ENCODE data around the gene ACTN1.
A peak's percentile ranks its signal among the peaks of the same experiment; 100 is the strongest.

Gene ACTN1

DNA sequence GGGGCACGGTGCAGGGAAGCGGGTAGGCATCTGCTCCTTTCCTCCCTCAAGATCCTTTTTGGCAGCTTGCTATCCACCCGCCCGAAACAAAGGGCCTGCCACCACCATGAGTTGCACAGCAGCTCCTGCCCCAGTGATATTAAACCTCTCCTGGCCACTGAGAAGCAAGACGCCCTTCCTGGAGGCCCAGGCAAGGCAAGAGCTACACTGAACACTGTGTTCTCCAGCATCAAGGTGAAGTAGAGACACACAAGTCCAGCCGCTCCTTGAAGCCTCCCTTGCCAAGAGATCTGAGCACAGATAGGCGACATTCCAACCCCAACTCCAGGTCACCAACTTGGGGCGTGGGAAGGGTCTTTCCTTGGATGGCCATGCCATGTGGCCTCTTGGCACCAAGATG lies 70.9 kb downstream of the ACTN1 start:
- DNase-seq (ENCODE audit: low spot score) (no peak), ATAC-seq (ENCODE audit: low read depth) (no peak)
- peaks cover 100% of the 10 kb centered on the region for H3K36me3 ChIP-seq (ENCODE audit: low read depth)
- H3K27me3 ChIP-seq (ENCODE audit: insufficient read depth, poor library complexity, severe bottlenecking) = no peaks in the 10 kb centered on the region
- H3K27ac ChIP-seq (ENCODE audit: poor library complexity, severe bottlenecking) = no peak overlapping the region
- no peak overlapping the region for H3K4me3 ChIP-seq (ENCODE audit: severe bottlenecking)
- H3K4me1 ChIP-seq (ENCODE audit: insufficient read depth, poor library complexity, severe bottlenecking) = no peaks in the 10 kb centered on the region
- no peak for TF ChIP-seq CTCF (IDR thresholded peaks at IDR 0.05; ENCODE audit: poor library complexity, severe bottlenecking)
- no peaks in the 10 kb centered on the region for H3K9me3 ChIP-seq (ENCODE audit: severe bottlenecking)

DNA sequence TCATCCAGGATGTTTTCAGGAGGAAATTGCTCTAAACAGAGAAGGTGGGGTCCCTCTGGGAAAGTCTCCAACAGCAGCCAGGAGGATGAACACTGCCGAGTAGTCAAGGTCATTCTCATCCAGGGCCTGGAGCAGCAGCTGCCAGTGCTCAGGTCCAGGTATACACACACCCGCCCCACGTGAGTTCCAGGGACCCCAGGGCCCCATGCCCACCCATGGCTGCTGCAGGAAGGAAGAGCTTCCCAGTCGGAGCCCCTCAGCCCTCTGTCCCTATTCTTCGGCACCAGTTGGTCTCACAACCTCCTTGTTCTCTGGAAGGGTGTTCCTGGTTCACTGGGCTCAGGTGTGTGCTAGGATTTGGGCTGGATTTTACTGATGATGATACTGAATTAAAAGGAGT lies 72.7 kb downstream of the ACTN1 start:
- no peaks in the 10 kb centered on the region for H3K9me3 ChIP-seq (ENCODE audit: severe bottlenecking)
- H3K27me3 ChIP-seq (ENCODE audit: insufficient read depth, poor library complexity, severe bottlenecking) = no peaks in the 10 kb centered on the region
- ATAC-seq (ENCODE audit: low read depth) (no peak), DNase-seq (ENCODE audit: low spot score) (no peak)
- peaks cover 100% of the 10 kb centered on the region for H3K36me3 ChIP-seq (ENCODE audit: low read depth)
- TF ChIP-seq CTCF (IDR thresholded peaks at IDR 0.05; ENCODE audit: poor library complexity, severe bottlenecking) = no peak
- H3K4me1 ChIP-seq (ENCODE audit: insufficient read depth, poor library complexity, severe bottlenecking) = no peaks in the 10 kb centered on the region
- H3K27ac ChIP-seq (ENCODE audit: poor library complexity, severe bottlenecking) = no peak overlapping the region
- H3K4me3 ChIP-seq (ENCODE audit: severe bottlenecking) = no peak overlapping the region

DNA sequence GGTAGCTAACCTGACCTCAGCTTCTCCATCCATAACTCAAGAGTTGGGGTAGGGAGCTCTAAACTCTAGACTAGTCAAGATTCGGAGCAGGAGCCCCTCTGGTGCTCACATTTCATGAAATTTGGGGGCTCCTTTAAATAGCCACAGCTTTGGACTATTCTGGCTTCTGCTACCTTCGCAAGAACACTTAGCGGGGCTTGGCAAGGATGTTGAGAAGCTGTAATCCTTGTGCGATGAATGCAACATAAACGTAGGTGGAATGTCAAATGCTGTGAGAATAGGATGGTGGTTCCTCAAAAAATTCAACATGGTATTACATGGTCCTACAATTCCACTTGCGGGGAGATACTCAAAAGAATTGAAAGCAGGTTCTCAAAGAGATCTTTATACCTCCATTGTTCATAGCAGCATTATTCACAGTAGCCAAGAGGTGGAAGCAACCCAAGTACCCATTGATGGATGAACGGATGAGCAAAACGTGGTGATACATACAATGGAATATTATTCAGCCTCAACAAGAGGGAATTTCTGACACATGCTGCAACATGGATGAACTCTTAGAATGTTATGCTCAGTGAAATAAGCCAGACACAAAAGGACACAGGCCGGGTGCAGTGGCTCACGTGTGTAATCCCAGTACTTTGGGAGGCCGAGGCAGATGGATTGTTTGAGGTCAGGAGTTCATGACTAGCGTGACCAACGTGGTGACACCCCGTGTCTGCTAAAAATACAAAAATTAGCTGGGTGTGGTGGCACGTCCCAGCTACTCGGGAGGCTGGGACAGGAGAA lies 73.8 kb downstream of the ACTN1 start:
- Histone ChIP-seq H3K36me3 (ENCODE audit: low read depth) (peaks cover 100% of the 10 kb centered on the region), H3K4me3 (ENCODE audit: severe bottlenecking) (no peak overlapping the region), H3K27ac (ENCODE audit: poor library complexity, severe bottlenecking) (no peak overlapping the region), H3K9me3 (ENCODE audit: severe bottlenecking) (no peaks in the 10 kb centered on the region), H3K27me3 (ENCODE audit: insufficient read depth, poor library complexity, severe bottlenecking) (no peaks in the 10 kb centered on the region), H3K4me1 (ENCODE audit: insufficient read depth, poor library complexity, severe bottlenecking) (no peaks in the 10 kb centered on the region)
- DNase-seq (ENCODE audit: low spot score) (no peak), ATAC-seq (ENCODE audit: low read depth) (no peak)
- TF ChIP-seq CTCF (IDR thresholded peaks at IDR 0.05; ENCODE audit: poor library complexity, severe bottlenecking) = no peak

DNA sequence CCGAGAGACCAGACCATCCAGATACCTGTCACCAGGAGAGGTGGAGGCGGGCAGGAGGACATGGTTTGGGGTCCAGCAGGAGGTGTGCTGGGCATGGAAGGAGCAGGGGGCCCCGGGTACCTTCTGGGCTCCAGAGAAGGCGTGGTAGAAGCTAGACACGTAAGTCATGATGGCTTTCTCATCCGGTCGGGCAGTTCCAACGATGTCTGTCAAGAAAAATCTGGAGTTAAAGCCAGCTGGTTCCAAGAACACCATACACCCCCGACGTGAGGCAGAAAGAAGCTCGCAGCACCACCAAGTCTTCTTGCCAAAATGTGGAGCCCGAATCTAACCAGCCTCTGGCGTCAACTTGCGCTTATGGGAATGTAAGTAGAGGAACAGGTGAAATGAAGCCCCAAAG lies 76.7 kb downstream of the ACTN1 start:
- DNase-seq (ENCODE audit: low spot score) (no peak), ATAC-seq (ENCODE audit: low read depth) (no peak)
- Histone ChIP-seq H3K9me3 (ENCODE audit: severe bottlenecking) (no peaks in the 10 kb centered on the region), H3K4me3 (ENCODE audit: severe bottlenecking) (no peak overlapping the region), H3K4me1 (ENCODE audit: insufficient read depth, poor library complexity, severe bottlenecking) (no peaks in the 10 kb centered on the region), H3K27ac (ENCODE audit: poor library complexity, severe bottlenecking) (no peak overlapping the region), H3K36me3 (ENCODE audit: low read depth) (peaks cover 100% of the 10 kb centered on the region), H3K27me3 (ENCODE audit: insufficient read depth, poor library complexity, severe bottlenecking) (no peaks in the 10 kb centered on the region)
- TF ChIP-seq CTCF (IDR thresholded peaks at IDR 0.05; ENCODE audit: poor library complexity, severe bottlenecking) = no peak

- H3K36me3 ChIP-seq (ENCODE audit: low read depth) = peaks cover 100% of the 10 kb centered on the region
Observed at GRCh38 chr14:68899033-68899603, 80.0 kb downstream of the ACTN1 start.

More at GRCh38 chr14:68899033-68899603, 80.0 kb downstream of the ACTN1 start:
- H3K4me3 ChIP-seq (ENCODE audit: severe bottlenecking) = no peak overlapping the region
- no peak for TF ChIP-seq CTCF (IDR thresholded peaks at IDR 0.05; ENCODE audit: poor library complexity, severe bottlenecking)
- DNase-seq (ENCODE audit: low spot score) (no peak), ATAC-seq (ENCODE audit: low read depth) (peak; percentile 3; the same call in 2 of the 3 replicates)
- H3K27me3 ChIP-seq (ENCODE audit: insufficient read depth, poor library complexity, severe bottlenecking) = no peaks in the 10 kb centered on the region
- H3K4me1 ChIP-seq (ENCODE audit: insufficient read depth, poor library complexity, severe bottlenecking) = no peaks in the 10 kb centered on the region
- peak overlapping the region; percentile 3 for H3K27ac ChIP-seq (ENCODE audit: poor library complexity, severe bottlenecking)
- no peaks in the 10 kb centered on the region for H3K9me3 ChIP-seq (ENCODE audit: severe bottlenecking)
